NCI-H1105 (cell line): ENCODE results near the gene FOXJ2.
A peak's percentile ranks its signal among the peaks of the same experiment; 100 is the strongest.
"Not testable (repeated sequence)": the region's sequence is repeated elsewhere in the genome, so short reads cannot be mapped to it uniquely, and the experiment has no call there.

Source experiments
- DNase-seq: peaks from one replicate; lab custom pipeline; 2025; lab: John Stamatoyannopoulos, UW

The FOXJ2 gene

DNA sequence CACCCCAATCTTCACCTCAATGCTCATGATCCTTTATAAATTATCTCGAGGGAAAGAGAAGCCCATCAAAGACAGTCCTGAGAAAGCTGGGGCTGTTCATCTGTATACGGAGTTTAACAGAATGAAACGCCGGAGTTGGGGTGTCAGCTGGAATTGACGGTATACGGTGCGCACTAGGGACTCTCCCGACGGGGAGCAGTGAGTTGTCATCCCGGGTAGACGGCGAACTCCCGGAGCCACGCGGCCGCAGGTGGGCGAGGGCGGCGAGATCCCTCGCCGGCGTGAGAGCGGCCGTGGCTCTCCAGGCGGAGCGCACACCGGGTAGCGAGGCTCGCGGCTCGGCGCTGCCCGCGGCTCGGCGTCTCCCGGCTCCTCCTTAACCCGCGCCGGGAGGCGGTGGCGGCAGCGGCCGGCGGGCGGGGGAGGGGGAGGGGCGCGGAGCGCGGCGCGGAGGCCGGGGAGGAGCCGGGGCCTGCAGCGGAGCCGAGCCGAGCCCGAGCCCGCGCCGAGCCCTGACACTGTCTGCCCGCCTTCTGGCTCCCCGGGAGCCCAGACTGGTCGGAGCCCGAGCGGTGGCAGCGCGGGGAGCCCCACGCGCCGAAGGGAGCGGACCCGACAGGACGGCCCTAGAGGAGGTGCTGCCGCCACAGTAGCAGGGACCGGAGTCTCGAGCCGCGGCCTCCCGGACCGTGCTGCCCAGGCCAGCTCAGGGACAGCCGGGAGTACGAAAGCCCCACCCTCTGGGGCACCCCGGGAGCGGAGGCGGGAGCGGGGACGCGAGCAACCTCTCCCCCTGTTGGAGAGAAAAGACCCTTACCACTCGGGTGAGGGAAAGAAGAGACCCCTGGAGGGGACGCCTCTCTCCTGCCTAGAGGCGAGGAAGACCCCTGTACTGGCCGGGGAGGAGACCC lies at the start of gene FOXJ2:
Gene FOXJ2, plus strand, starts transcription at position 475 of the 911 bp plus-strand sequence. CDS start 7,117 bp downstream, outside the sequence.
- peak; percentile 44 for DNase-seq

DNA sequence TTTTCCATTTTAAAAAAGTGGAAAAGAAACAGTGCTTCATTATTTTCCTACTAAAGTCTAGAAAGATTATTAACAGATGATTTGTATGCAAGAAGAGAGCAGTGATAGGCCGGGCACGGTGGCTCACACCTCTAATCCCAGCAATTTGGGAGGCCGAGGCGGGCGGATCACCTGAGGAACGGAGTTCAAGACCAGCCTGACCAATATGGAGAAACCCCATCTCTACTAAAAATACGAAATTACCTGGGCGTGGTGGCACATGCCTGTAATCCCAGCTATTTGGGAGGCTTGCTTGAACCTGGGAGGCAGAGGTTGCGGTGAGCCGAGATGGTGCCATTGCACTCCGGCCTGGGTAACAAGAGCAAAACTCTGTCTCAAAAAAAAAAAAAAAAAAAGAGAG lies 49.5 kb upstream of the FOXJ2 start:
- not testable (repeated sequence) for DNase-seq

DNA sequence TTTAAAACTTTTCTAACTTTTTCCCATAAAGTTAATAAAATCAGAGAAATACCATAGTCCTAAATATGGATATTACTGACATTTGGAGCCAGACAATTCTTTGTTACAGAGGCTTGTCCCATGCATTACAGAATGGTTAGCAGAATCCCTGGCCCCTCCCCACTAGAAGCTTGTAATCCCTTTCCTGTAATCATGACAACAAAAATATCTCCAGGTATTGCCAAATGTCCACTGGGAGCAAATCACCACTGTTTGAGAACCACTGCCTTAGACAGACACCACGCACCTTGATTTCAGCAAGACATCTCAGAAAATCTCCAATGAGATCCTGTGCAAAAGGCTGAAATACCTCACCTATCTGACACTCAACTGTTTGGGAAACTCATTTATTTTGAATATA lies 49.1 kb upstream of the FOXJ2 start:
- not testable (repeated sequence) for DNase-seq

DNA sequence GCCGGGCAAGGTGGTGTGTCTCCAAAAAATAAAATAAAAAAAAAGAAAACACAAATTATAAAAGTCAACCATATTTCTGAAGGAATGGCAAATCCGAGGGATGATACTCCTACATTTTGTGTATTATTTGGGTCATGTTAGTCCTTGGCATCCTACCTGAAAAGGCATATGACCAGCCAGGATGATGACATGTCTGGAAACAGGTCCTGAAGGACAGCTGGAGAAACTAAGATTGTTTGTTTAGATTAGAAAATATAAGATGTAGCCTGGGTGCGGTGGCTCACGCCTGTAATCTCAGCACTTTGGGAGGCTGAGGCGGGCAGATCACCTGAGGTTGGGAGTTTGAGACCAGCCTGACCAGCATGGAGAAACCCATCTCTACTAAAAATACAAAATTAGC lies 47.6 kb upstream of the FOXJ2 start:
- DNase-seq = no peak

DNA sequence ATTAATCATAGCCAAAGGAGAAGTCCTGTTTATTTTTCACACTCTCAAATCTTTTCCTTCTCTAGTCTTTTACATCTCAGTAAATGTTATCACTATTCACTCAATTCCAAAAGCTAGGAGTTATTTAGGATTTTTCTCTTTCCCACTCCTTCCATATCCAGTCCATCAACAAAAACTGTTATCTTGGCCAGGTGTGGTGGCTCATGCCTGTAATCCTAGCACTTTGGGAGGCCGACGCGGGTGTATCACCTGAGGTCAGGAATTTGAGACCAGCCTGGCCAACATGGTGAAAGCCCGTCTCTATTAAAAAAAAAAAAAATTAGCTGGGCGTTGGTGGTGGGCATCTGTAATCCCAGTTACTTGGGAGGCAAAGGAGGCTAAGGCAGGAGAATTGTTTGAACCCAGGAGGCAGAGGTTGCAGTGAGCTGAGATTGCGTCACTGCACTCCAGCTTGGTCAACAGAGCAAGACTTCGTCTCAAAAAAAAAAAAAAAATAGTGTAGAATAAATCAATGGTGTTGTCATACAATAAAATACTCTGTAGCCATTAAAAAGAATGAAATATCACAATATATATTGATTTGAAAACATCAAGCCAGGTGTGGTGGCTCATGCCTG lies 46.6 kb upstream of the FOXJ2 start:
- no peak for DNase-seq

DNA sequence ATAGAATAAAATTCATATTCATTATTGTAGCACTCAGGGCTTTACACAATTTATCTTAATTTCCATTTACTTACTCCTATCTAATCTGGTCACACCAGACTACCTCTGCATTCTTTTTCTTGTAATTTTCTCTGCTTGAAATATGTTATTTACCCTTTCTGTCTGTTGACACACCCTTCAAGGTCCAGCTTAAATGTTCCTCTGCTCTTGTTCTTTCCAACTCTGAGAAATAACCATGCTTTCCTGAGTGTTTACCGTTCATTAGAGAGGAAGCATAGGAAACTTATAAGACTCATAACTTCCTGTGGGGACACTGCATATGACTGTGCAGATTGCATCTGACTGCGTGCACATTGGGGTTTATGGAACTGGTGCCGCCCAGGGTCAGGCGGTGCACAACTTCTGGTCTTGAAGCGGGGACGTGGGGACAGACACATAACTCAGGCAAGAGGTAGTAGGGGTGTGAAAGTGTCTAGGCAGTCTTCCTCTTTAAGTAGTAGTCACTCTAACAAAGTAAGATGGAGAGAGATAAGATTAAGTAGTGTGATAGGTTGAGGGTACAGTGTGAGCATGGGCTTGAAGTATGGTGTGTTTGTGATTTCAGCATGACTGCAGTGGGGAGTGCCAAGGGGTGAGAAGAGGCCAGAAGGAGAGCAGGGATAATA lies 42.6 kb upstream of the FOXJ2 start:
- DNase-seq = no peak

DNA sequence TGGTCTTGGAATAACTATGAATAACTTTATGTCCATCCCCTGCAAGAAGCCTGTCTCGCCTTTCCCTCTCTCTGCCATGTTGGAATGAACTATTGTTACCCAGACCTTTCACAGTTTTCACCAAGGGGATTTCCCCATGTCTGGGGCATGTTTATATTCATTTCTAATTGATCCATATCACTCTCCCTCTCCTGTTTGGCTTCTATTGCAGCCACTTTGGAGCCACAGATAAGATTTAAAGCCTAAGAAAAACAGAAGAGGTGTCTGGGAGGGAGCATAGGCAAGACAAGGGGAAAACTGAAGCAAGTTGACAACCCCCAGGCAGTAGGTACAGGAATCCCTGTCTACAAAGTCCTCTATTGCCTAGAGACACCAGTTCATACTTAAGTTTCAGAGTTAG lies 41.0 kb upstream of the FOXJ2 start:
- DNase-seq = no peak

DNA sequence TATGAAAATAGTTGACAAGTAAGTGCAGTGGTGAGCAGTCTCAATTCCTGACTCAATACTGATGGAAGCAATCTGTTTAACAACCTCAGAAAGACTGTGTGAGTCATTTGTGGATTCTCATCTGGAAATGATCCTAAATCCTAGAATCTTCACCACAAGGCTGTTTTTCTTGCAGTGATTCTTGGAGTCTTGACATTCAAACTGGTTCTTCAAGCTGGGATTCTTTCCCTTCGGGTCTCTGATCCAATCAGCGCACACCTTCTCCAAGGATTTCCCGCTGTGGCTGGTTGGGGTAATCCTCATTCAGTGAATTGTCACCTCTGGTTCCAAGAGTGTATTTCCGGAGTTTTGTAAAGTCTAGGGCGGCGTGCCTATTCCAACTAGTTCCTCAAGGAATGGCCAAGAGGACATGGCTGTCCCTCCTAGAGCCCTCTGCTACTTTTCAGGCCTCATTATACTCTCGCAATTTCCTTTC lies 37.7 kb upstream of the FOXJ2 start:
- DNase-seq = no peak

DNA sequence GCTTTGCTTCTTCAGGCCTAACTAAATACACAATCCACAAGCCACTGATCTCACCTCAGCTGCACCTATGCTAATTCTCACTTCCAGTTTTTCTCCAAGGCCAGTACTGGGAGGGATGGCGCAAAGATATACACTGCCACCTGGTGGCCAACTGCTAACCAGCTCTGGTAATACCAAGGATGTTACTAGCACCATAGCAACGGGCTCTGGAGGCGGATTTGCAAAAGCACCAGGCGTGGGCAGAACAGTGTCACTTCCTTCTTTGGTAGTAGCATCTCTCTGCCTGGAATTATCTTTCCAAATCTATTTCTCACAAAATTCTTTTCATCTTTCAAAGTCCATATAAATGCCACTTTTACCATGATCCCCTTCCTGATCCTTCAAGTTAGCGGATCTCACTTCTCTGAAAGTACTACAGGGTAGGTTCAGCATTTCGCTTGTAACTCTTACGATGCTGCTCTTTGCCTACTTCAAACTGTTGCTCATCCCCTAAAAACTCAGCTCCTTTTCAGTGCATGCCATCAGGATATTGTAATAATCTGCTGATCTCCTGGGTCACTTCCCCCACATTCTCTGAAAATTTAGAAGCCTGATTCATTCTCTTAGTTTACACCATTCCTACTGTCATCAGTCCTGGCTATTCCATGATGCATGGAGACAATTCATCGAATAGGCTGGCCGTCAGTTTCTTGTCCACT lies 37.1 kb upstream of the FOXJ2 start:
- peak; percentile 57 for DNase-seq

DNA sequence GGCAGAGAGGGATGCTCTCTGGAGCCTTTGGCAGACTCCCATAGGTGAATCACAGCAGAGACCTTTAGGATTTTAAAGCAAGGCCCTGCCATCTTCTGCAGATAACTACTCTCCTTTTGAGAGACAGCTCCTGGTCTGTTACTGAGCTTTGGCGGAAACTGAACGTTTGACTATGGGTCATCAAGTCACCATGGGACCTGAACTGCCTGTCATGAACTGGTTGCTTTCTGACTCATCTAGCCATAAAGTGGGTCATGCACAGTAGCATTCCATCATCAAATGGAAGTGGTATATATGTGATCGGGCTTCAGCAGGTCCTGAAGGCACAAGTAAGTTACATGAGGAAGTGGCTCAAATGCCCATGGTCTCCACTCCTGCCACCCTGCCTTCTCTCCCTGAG lies 31.7 kb upstream of the FOXJ2 start:
- DNase-seq = not testable (repeated sequence)

DNA sequence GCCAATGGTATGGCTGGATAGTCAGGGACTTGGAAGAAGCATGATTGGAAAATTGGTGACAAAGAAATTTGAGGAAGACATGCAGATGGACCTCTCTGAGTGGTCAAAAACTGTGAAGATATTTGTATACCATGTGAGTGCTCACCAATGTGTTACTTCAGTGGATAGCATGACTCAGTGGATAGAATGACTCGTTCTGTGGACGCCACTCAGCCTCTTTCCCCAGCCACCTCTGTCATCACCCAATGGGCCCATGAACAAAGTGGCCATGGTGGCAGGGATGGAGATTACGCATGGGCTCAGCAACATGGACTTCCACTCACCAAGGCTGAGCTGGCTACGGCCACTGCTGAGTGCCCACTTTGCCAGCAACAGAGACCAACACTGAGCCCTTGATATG lies 31.0 kb upstream of the FOXJ2 start:
- DNase-seq = not testable (repeated sequence)

DNA sequence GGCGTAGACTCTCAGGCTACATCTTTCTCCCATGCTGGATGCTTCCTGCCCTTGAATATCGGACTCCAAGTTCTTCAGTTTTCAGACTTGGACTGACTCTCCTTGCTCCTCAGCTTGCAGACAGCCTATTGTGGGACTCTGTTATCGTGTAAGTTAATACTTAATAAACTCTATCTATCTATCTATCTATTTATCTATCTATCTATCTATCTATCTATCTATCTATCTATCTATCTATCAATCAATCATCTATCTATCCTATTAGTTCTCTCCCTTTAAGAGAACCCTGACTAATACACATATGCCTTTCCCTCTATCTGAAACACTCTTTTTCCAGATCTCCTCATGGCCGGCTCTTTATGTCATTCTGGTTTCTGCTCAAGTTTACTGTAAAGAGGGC lies 27.6 kb upstream of the FOXJ2 start:
- not testable (repeated sequence) for DNase-seq

DNA sequence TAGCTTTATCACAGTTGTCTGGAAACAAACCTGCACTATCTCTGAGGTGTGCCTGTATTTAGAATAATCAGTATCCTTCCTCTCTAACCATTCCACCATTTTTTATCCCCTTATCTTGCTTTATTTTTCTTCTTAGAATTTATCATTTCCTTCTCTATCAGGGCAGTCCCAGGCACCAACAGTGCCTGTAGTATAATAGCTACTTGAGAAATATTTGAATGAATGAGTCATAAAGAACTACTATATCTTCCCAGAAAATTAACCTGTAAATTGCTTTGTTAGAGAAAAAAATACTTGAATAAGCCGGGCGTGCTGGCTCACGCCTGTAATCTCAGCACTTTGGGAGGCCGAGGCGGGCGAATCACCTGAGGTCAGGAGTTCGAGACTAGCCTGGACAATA lies 21.2 kb upstream of the FOXJ2 start:
- no peak for DNase-seq

DNA sequence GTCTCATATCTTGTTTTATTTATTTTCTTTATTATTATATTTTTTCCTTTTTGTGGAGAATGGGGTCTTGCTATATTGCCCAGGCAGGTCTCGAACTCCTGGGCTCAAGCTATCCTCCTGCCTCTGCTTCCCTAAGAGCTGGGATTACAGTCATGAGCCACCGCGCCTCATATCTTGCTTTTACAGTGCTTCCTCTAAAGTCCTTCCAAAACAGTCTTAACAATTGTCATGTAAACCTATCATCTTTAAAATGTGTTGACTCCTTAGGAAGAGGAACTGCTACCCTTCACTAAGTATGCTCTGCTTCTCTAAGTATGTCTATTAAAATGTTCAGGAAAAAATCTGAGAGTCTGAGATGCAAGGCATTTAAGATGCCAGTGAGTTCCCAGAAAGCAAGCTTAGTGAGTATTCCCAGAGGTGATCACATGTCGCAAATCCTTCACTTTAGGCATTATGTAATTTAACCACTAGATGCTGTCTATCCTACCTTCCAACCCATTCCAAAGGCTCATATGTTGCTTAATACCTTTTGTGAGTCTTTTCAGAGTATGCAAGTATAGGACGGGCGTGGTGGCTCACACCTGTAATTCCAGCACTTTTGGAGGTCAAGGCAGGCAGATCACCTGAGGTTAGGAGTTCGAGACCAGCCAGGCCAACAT lies 19.7 kb upstream of the FOXJ2 start:
- DNase-seq = no peak

DNA sequence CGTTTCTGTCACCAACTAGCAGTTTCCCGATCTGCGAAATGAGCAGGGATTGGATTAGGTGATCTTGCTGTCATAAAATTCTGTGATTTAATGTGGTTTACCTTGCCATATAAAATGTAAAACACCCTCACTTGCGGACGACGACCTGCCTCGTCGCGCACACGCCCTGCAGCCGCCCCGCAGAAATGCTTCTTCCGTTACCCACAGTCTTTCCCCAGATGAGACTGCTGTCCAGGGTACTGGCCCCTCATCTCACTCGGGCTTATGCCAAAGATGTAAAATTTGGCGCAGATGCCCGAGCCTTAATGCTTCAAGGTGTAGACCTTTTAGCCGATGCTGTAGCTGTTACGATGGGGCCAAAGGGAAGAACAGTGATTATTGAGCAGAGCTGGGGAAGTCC lies 17.7 kb upstream of the FOXJ2 start:
- DNase-seq = no peak

DNA sequence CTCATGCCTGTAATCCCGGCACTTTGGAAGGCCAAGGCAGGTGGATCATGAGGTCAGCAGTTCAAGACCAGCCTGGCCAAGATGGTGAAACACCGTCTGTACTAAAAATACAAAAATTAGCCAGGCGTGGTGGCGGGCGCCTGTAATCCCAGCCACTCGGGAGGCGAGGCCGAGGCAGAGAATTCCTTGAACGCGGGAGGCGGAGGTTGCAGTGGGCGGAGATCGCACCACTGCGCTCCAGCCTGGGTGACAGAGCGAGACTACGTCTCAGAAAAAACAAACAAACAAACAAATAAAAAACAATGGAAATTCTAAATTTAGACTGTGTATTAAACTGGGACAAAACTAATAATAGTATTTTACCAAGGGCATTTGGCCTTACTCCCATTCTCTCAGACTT lies 14.3 kb upstream of the FOXJ2 start:
- not testable (repeated sequence) for DNase-seq

DNA sequence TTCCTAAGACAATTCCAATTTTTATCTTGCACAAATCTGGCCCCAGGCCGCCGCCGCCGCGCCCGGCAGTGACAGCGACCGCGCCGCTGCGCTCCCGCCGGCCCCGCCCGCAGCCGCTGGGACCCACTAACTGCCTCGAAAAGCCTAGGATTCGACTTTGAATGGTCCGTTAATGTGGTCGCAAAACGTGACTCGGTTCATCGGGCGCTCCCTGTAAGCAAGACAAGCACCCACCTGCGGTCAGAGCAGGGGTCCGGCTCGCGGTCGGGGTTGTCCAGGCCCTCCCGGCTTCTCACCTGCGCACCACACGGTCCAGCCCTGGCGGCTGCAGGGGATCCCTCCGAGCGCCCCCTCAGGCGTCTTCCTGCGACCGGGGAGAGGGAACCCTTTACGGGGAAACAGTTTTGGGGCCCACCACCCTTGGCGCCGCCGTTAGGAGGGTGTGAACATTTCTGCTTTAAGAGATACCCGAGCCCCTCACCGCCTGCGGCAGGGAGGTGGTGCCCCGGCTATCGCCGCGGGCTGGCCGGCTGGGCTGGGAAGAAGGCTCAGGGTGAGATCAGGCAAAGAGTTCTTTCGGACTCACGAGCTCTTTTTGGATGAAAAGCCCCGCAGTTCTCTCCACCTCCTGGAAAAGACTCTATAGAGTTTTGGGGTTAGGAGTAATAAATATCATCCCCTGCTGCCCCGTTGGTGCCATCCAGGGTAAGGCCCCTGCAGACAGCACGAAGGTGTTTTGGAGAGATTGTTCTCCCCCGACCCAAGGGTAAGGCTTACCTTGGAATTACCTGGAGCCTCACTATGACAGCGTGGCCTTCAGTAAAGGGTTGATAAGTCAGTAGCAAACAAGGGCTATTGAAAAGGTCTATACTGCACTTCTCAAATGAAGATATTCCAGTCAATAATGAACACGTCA lies 13.6 kb upstream of the FOXJ2 start:
- no peak for DNase-seq

DNA sequence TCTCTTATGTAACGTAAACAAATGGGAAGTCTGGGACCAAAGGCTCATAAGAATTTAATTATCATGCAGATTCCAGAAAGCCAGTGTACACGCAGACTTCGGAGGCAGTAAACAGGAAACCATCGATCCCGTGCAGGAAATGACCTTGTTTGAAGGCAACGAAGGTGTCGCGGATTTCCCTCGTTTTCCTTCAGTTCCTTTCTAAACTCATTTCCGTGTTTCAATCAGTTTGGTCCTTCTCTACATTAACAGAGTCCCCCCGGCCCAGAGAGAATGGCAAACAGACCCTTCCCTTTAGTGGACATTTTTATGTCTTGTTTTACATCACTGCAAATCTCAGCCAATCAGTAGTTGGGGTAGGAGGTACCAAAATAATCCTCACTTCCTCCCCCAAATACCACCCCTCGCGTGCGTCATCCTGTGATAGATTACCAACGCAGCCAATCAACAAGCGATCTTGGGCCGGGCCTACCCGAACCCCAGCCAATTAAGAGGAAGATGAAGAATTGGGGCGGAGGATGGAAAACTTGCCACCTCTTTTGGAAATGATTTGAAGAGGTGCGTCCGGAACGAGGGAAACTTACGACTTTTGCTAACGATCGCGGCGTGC lies 6.1 kb upstream of the FOXJ2 start:
- peak; percentile 98 for DNase-seq

DNA sequence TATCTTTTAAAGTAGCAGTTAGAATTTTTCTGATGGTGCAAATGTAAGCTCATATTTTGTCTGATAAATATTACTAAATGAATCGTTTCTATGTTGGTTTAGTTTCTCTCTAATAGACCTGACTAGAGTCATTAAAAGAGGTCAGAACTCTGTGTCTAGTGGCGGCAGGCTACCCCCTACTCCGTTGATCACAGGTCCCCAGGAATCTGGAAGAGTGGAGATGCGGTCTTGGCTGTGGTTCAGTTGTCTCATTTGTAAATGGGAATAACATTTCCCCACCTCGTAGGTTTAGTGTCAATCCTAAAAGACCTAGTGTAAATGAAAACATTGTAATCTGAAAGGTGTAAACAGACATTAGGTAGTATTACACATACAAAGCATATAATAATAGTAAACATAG lies 4.7 kb upstream of the FOXJ2 start:
- no peak for DNase-seq

DNA sequence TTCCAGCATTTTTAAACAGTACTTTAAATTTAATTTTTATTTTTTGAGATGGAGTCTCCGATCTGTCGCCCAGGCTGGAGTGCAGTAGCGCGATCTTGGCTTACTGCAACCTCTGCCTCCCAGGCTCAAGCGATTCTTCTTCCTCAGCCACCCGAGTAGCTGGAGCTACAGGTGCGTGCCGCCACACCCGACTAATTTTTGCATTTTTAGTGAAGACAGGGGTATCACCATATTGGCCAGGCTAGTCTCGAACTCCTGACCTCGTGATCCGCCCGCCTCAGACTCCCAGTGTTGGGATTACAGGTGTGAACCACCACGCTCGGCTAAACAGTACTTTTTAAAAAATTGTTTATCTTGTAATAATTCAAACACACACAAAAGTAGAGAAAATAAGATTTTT lies 4.2 kb upstream of the FOXJ2 start:
- no peak for DNase-seq
